Psoas muscle (tissue), 8 donors: ENCODE data around the gene DLGAP1. TPM values are rescaled to one million over a fixed set of nuclear protein-coding genes. Genes with fewer than 3 reads are reported as not detected.

ENCODE experiments used
- ATAC-seq, 4 donors: fragments of 200-7000 bp; cut with Tn5 transposase; one replicate each; pipeline ENCODE4 v1.9.1; 2020; ENCODE audit warnings: moderate library complexity in 3 of 4, mild to moderate bottlenecking in 2 of 4
- DNase-seq, 2 donors: peaks; one replicate each; pipeline ENCODE4 v3.0.0-alpha.2; 2020
- H3K27ac ChIP-seq: fragments of 200-600 bp; one replicate; pipeline ENCODE4 v1.8.0; 2022
- H3K27me3 ChIP-seq, 3 donors: fragments of 200-600 bp in 1 of 3; one replicate each; pipeline versions ENCODE4 v1.6.1 to v1.8.0; 2013 to 2022; ENCODE audit warnings: low read length in 2 of 3, mild to moderate bottlenecking in 2 of 3, moderate library complexity in 1 of 3; ENCODE audit not compliant: insufficient read depth in 3 of 3
- H3K36me3 ChIP-seq, 2 donors: fragments of 200-600 bp in 1 of 2; one replicate each; pipeline versions ENCODE4 v1.6.1 to v1.8.0; 2013 to 2022; ENCODE audit warnings: low read depth in 1 of 2, mild to moderate bottlenecking in 1 of 2, moderate library complexity in 1 of 2; ENCODE audit not compliant: insufficient read depth in 1 of 2
- H3K4me1 ChIP-seq: fragments of 200-600 bp; one replicate; pipeline ENCODE4 v1.8.0; 2022
- H3K4me3 ChIP-seq: fragments of 200-600 bp; one replicate; pipeline ENCODE4 v1.8.0; 2022; ENCODE audit warnings: mild to moderate bottlenecking
- H3K9me3 ChIP-seq: fragments of 200-600 bp; one replicate; pipeline ENCODE4 v1.8.0; 2022
- CTCF ChIP-seq: fragments of 200-600 bp; IDR thresholded peaks from one replicate; pipeline ENCODE4 v1.8.0; 2022; ENCODE audit warnings: antibody characterized with exemption
- WGBS, 3 donors: extraction: QIAGEN DNeasy Blood & Tissue Kit; methylation state at CpG; one replicate each; pipeline versions ENCODE4 v1.1.6 to v1.1.7; 2013; 5-methylcytosine and 5-hydroxymethylcytosine counted together
- intact Hi-C, 2 donors: fragments of 100-400 bp; cut with DNase I; formaldehyde crosslinking; loops; one replicate each; pipeline versions ENCODE4 v1.11.0 to v1.14.2; 2022
- polyA plus RNA-seq, 3 donors: library from polyadenylated mRNA; stranded (reverse); fragments of 200-250 nt; gene quantifications; one replicate each; pipeline ENCODE4 v1.2.3, GENCODE V29; 2013
- total RNA-seq, 4 donors: library from RNA; stranded (reverse); fragmentation: NEBNext Ultra II Directional in 2 of 4; extraction: Animal tissue kit (Norgen Biotek cat#: 25700) in 2 of 4; gene quantifications; one replicate each; pipeline versions ENCODE4 v1.2.1 to v1.2.4, GENCODE V29; 2021 to 2023
- donor health status: healthy with polysubstance abuse.
- donor health status: DM: no; HTN: no; CAD: no; lungs with moderate emphysema.
- donor health status: Bipolar disorder and iron deficiency.
- donor health status: healthy.
- donor health status: DM: yes; HTN: yes; CAD: no.
- donor health status: DM: no; HTN: no; CAD: no.
- donor health status: DM: no; HTN: no; CAD: no.
- donor health status: DM: yes; HTN: yes; CAD: no.

The DLGAP1 gene
- total and polyA plus RNA-seq, 7 donors: 0.09 to 0.26 (median 0.16) TPM; not detected in 1

- DNase-seq (no peak), ATAC-seq (no peak)
- WGBS, 3 donors: 96 to 98% (median 97%) methylated on average over 5 of the region's 5 CpGs
- Histone ChIP-seq H3K4me1 (peaks cover 8% of the 10 kb centered on the region), H3K36me3 (no peaks in the 10 kb centered on the region), H3K9me3 (no peaks in the 10 kb centered on the region), H3K4me3 (no peak overlapping the region), H3K27me3 (no peaks in the 10 kb centered on the region), H3K27ac (no peak overlapping the region)
- intact Hi-C loops: no loop called here
- TF ChIP-seq CTCF: no peak
Observed at GRCh38 chr18:3530807-3531206, 924.3 kb downstream of the DLGAP1 start.

- DNase-seq: no peak
- intact Hi-C loops: loop anchor here in 1 of 2 donors (5.0 kb wide), 2 partner anchors 63 to 72 kb away; no protein-coding TSS in a partner anchor
- H3K27ac ChIP-seq: no peak overlapping the region
- H3K4me3 ChIP-seq: no peak overlapping the region
- H3K27me3 ChIP-seq: no peaks in the 10 kb centered on the region
- no peaks in the 10 kb centered on the region for H3K36me3 ChIP-seq
- no peak for TF ChIP-seq CTCF
- H3K4me1 ChIP-seq: peaks cover 11% of the 10 kb centered on the region
- 59 to 65% (median 63%) methylated on average over 3 of the region's 3 CpGs for WGBS, 3 donors
- H3K9me3 ChIP-seq: no peaks in the 10 kb centered on the region
- ATAC-seq: no peak
Observed at GRCh38 chr18:3529601-3530000, 925.5 kb downstream of the DLGAP1 start.

GRCh38 chr18:3529077-3529476, 926.0 kb downstream of the DLGAP1 start:
- TF ChIP-seq CTCF: no peak
- no peak overlapping the region for H3K4me3 ChIP-seq
- no peaks in the 10 kb centered on the region for H3K27me3 ChIP-seq
- no peaks in the 10 kb centered on the region for H3K36me3 ChIP-seq
- no peak overlapping the region for H3K27ac ChIP-seq
- intact Hi-C loops: loop anchor here in 1 of 2 donors (5.0 kb wide), 2 partner anchors 63 to 72 kb away; no protein-coding TSS in a partner anchor
- peaks cover 11% of the 10 kb centered on the region for H3K4me1 ChIP-seq
- DNase-seq (no peak), ATAC-seq (no peak)
- 96 to 99% (median 98%) methylated on average over 3 of the region's 3 CpGs for WGBS, 3 donors
- no peaks in the 10 kb centered on the region for H3K9me3 ChIP-seq

- Histone ChIP-seq H3K27me3 (no peaks in the 10 kb centered on the region), H3K36me3 (no peaks in the 10 kb centered on the region), H3K4me1 (peaks cover 11% of the 10 kb centered on the region), H3K27ac (no peak overlapping the region), H3K9me3 (no peaks in the 10 kb centered on the region), H3K4me3 (no peak overlapping the region)
- ATAC-seq (no peak), DNase-seq (no peak)
- WGBS, 3 donors: 44 to 55% (median 52%) methylated on average over 4 of the region's 4 CpGs
- intact Hi-C loops: loop anchor here in 1 of 2 donors (5.0 kb wide), 2 partner anchors 64 to 71 kb away; no protein-coding TSS in a partner anchor
- TF ChIP-seq CTCF: no peak
Observed at GRCh38 chr18:3528231-3528630, 926.9 kb downstream of the DLGAP1 start.
